HCT116 (cell line): ENCODE data around the gene RNF112. TPM values are rescaled to one million over a fixed set of nuclear protein-coding genes. Genes with fewer than 3 reads are reported as not detected.

Experiments
- ATAC-seq: fragments of 200-7000 bp; cut with Tn5 transposase; 2 replicates; pipeline ENCODE4 v1.9.1; 2020; ENCODE audit warnings: mild to moderate bottlenecking, moderate library complexity
- BruUV-seq: library from RNA; stranded (reverse); fragments of 400-500 nt; replicated peaks from 2 replicates; lab custom pipeline; 2021; lab: Mats Ljungman, UMichigan
- CTCF ChIA-PET: fragments of 300-600 bp; sonication (Branson Sonifier 250); formaldehyde crosslinking; loops from one replicate; lab custom pipeline; 2021; ENCODE audit warnings: antibody characterized with exemption; lab: Charles Lee
- POLR2A ChIA-PET: fragments of 300-600, 350-600 bp; sonication (Branson Sonifier 250); formaldehyde crosslinking; loops from one replicate; lab custom pipeline; 2021; ENCODE audit warnings: antibody characterized with exemption; lab: Charles Lee
- RAD21 ChIA-PET, 2 experiments: fragments of 300-600 bp; sonication (Branson Sonifier 250); formaldehyde crosslinking; loops; one replicate each; lab custom pipeline; 2023; ENCODE audit warnings: low total read pairs in 2 of 2; ENCODE audit not compliant: uncharacterized antibody in 2 of 2, unreplicated experiment in 2 of 2, low non-redundant PET in 1 of 2; lab: Charles Lee
- DNase-seq: peaks from one replicate; pipeline ENCODE4 v3.0.0-alpha.2; 2010; ENCODE audit warnings: low read depth, low spot score
- H2AFZ ChIP-seq: fragments of 200-600 bp; shearing (Covaris generic), sonication (generic); 2 replicates; pipeline ENCODE4 v1.6.1; 2017; ENCODE audit warnings: low read depth, mixed run types, mixed read lengths, antibody characterized with exemption, low read length; ENCODE audit not compliant: poor library complexity, severe bottlenecking
- H3K27ac ChIP-seq: 2 replicates; pipeline ENCODE4 v1.5.1; 2012; ENCODE audit warnings: low read depth, low read length
- H3K27me3 ChIP-seq: fragments of 200-600 bp; sonication (generic); 2 replicates; pipeline ENCODE4 v1.6.1; 2016; ENCODE audit warnings: mixed run types, low read length, mixed read lengths; ENCODE audit not compliant: insufficient read depth
- H3K36me3 ChIP-seq, 2 experiments: fragments of 200-500 bp in 1 of 2; fragments of 200-600 bp in 1 of 2; sonication (Bioruptor generic) in 1 of 2; sonication (generic) in 1 of 2; 2 replicates each; pipeline versions ENCODE4 v1.5.1 to v1.6.1; 2014 to 2016; ENCODE audit warnings: low read length in 2 of 2, inconsistent platforms in 1 of 2, mixed read lengths in 1 of 2, mixed run types in 1 of 2; ENCODE audit not compliant: insufficient read depth in 2 of 2, control insufficient read depth in 1 of 2
- H3K4me1 ChIP-seq, 2 experiments: fragments of 200-600 bp in 1 of 2; sonication (generic) in 1 of 2; 2 replicates each; pipeline versions ENCODE4 v1.5.1 to v1.6.1; 2012 to 2017; ENCODE audit warnings: low read length in 2 of 2, inconsistent platforms in 1 of 2, mild to moderate bottlenecking in 1 of 2, mixed read lengths in 1 of 2, mixed run types in 1 of 2, moderate library complexity in 1 of 2; ENCODE audit not compliant: insufficient read depth in 2 of 2, control insufficient read depth in 1 of 2
- H3K4me2 ChIP-seq: fragments of 200-600 bp; sonication (generic); 2 replicates; pipeline ENCODE4 v1.6.1; 2017; ENCODE audit warnings: mixed run types, low read length, mixed read lengths
- H3K4me3 ChIP-seq, 2 experiments: fragments of 200-600 bp in 1 of 2; sonication (generic) in 1 of 2; replicated peaks in 1 of 2; 2 replicates each; pipeline ENCODE4 v1.5.1; 2011 to 2016; ENCODE audit warnings: low read length in 2 of 2, control low read depth in 1 of 2, low read depth in 1 of 2, mild to moderate bottlenecking in 1 of 2, mixed read lengths in 1 of 2, mixed run types in 1 of 2
- H3K79me2 ChIP-seq: fragments of 200-600 bp; sonication (generic); 2 replicates; pipeline ENCODE4 v1.6.1; 2017; ENCODE audit warnings: mild to moderate bottlenecking, mixed run types, low read length, moderate library complexity, mixed read lengths; ENCODE audit not compliant: insufficient read depth
- H3K9ac ChIP-seq: fragments of 200-600 bp; sonication (generic); 2 replicates; pipeline ENCODE4 v1.6.1; 2016; ENCODE audit warnings: low read length, mixed read lengths
- H3K9me2 ChIP-seq: fragments of 200-600 bp; sonication (generic), shearing (Covaris generic); 2 replicates; pipeline ENCODE4 v1.6.1; 2017; ENCODE audit warnings: mixed run types, mild to moderate bottlenecking, moderate library complexity; ENCODE audit not compliant: insufficient read depth
- H3K9me3 ChIP-seq, 2 experiments: fragments of 200-500 bp in 1 of 2; fragments of 200-600 bp in 1 of 2; sonication (Bioruptor generic) in 1 of 2; sonication (generic) in 1 of 2; 2 replicates each; pipeline ENCODE4 v1.6.1; 2014 to 2017; ENCODE audit warnings: low read length in 2 of 2, mixed read lengths in 2 of 2, inconsistent platforms in 1 of 2, low read depth in 1 of 2, mild to moderate bottlenecking in 1 of 2, mixed run types in 1 of 2, moderate library complexity in 1 of 2; ENCODE audit not compliant: control insufficient read depth in 1 of 2, insufficient read depth in 1 of 2
- H4K20me1 ChIP-seq: fragments of 200-600 bp; sonication (generic), shearing (Covaris generic); 2 replicates; pipeline ENCODE4 v1.6.1; 2017; ENCODE audit warnings: mixed run types, mild to moderate bottlenecking, moderate library complexity; ENCODE audit not compliant: insufficient read depth
- ATF3 ChIP-seq: IDR thresholded peaks from 2 replicates; pipeline ENCODE4 v1.6.1; 2012
- CBX3 ChIP-seq: IDR thresholded peaks from 2 replicates; pipeline ENCODE4 v1.6.1; 2012; ENCODE audit warnings: low read depth
- CTCF ChIP-seq, 3 experiments: fragments of 200-600 bp in 1 of 3; sonication (generic) in 1 of 3; IDR thresholded peaks in 2 of 3; conservative IDR thresholded peaks in 1 of 3; 2 replicates each; pipeline ENCODE4 v1.5.1; 2012 to 2017; ENCODE audit warnings: low read depth in 2 of 3, low read length in 2 of 3, antibody characterized with exemption in 1 of 3, borderline replicate concordance in 1 of 3, control low read depth in 1 of 3, mild to moderate bottlenecking in 1 of 3, mixed read lengths in 1 of 3, mixed run types in 1 of 3, moderate library complexity in 1 of 3; ENCODE audit not compliant: insufficient read depth in 1 of 3
- EGR1 ChIP-seq: IDR thresholded peaks from 2 replicates; pipeline ENCODE4 v1.6.1; 2012; ENCODE audit warnings: low read depth
- ELF1 ChIP-seq: IDR thresholded peaks from 2 replicates; pipeline ENCODE4 v1.6.1; 2012; ENCODE audit warnings: low read depth, borderline replicate concordance
- FOSL1 ChIP-seq: IDR thresholded peaks from 2 replicates; pipeline ENCODE4 v1.6.1; 2012; ENCODE audit warnings: low read depth
- POLR2A ChIP-seq: IDR thresholded peaks from 2 replicates; pipeline ENCODE4 v1.7.0; 2011; ENCODE audit warnings: borderline replicate concordance; ENCODE audit not compliant: insufficient read depth, insufficient read length; ENCODE audit errors: extremely low read depth
- RAD21 ChIP-seq: IDR thresholded peaks from 2 replicates; pipeline ENCODE4 v1.6.1; 2012; ENCODE audit warnings: low read depth, mild to moderate bottlenecking
- SIN3A ChIP-seq: IDR thresholded peaks from 2 replicates; pipeline ENCODE4 v1.6.1; 2012; ENCODE audit warnings: low read depth
- YY1 ChIP-seq: IDR thresholded peaks from 2 replicates; pipeline ENCODE4 v1.6.1; 2011; ENCODE audit warnings: low read length, low read depth, moderate library complexity, mild to moderate bottlenecking; ENCODE audit not compliant: insufficient replicate concordance; ENCODE audit errors: extremely low read depth
- ZNF274 ChIP-seq: fragments of 200-500 bp; sonication (Bioruptor generic); IDR thresholded peaks from 2 replicates; pipeline ENCODE4 v1.6.1; 2014; ENCODE audit warnings: mild to moderate bottlenecking, low read depth, low read length, inconsistent platforms
- intact Hi-C: fragments of 100-400 bp; cut with micrococcal nuclease; formaldehyde crosslinking; loops from 2 replicates; pipeline ENCODE4 v1.10.0; 2022
- total RNA-seq: library from RNA; stranded (reverse); gene quantifications from one replicate; pipeline ENCODE4 v1.2.1, GENCODE V29; 2021; ENCODE audit not compliant: unreplicated experiment

RNF112 gene
- total RNA-seq, 1 experiment from 2014 or later: 0.98 TPM

- intact Hi-C loops: no loop called here
- Histone ChIP-seq H3K9me2 (no peaks in the 10 kb centered on the region), H3K27me3 (no peaks in the 10 kb centered on the region), H3K4me1 (peaks cover 9 to 16% of the 10 kb centered on the region in 2 experiments; a peak in 3 of 4 replicates)
- peak; percentile 64 for DNase-seq
- POLR2A ChIA-PET: interaction anchor here (1.7 kb wide), 1 partner anchor 32 kb away, joined by 6 read pairs; the partner anchor contains the start of gene MAPK7
- TF ChIP-seq YY1: peak; percentile 31
- TF ChIP-seq RAD21: no peak
- TF ChIP-seq FOSL1: peak; percentile 27; the same call in 1 of the 2 replicates
- peak; percentile 94 for TF ChIP-seq EGR1
- no peak for TF ChIP-seq POLR2A
- TF ChIP-seq, all 23 proteins: peak for 3
- Histone ChIP-seq H4K20me1 (no peaks in the 10 kb centered on the region), H3K4me2 (peak overlapping the region; percentile 64), H3K9ac (no peak overlapping the region), H3K79me2 (no peaks in the 10 kb centered on the region), H3K4me3 (peak overlapping the region in 1 of 2 experiments; percentile 0; a peak in 1 of 4 replicates), H3K36me3 (no peaks in the 10 kb centered on the region), H2AFZ (peak overlapping the region; percentile 7), H3K9me3 (no peaks in the 10 kb centered on the region), H3K27ac (0 out of 2 replicates have a peak overlapping the region, but pooled peaks have one; percentile 9)
- ChIA-PET CTCF (interaction anchor here (0.9 to 1.0 kb wide), 2 partner anchors 37 to 47 kb away, joined by 3 to 5 read pairs; partner anchors contain the start of gene B9D1), RAD21 (interaction anchor here in 1 of 2 experiments (1.0 kb wide), 1 partner anchor 31 kb away, joined by 3 read pairs; the partner anchor contains the start of gene MAPK7)
- peak; percentile 85 for ATAC-seq
- no TSS peak for BruUV-seq
Observed at GRCh38 chr17:19409509-19409908, 1.5 kb upstream of the RNF112 start.

GRCh38 chr17:19410091-19410490 lies 941 bp upstream of the RNF112 start:
- TF ChIP-seq EGR1: no peak
- no peak for TF ChIP-seq CBX3
- TF ChIP-seq ATF3: no peak
- TF ChIP-seq SIN3A: no peak
- no peak for TF ChIP-seq RAD21
- no peak for TF ChIP-seq ZNF274
- no peak for TF ChIP-seq ELF1
- TF ChIP-seq CTCF (IDR thresholded peaks at IDR 0.05 in 2 of 3, conservative IDR thresholded peaks at IDR 0.05 in 1 of 3; ENCODE audit: borderline replicate concordance in 1 of 3, insufficient read depth in 1 of 3, low read depth in 2 of 3, low read length in 2 of 3): no peak
- peak; percentile 28; the same call in 1 of the 2 replicates for ATAC-seq
- ChIA-PET RAD21 (interaction anchor here in 1 of 2 experiments (1.0 kb wide), 1 partner anchor 32 kb away, joined by 3 read pairs; the partner anchor contains the start of gene MAPK7), CTCF (interaction anchor here (0.9 to 1.0 kb wide), 2 partner anchors 37 to 47 kb away, joined by 3 to 5 read pairs; partner anchors contain the start of gene B9D1), POLR2A (interaction anchor here (1.7 kb wide), 1 partner anchor 32 kb away, joined by 6 read pairs; the partner anchor contains the start of gene MAPK7)
- Histone ChIP-seq H2AFZ (no peak overlapping the region), H4K20me1 (no peaks in the 10 kb centered on the region), H3K79me2 (no peaks in the 10 kb centered on the region), H3K27me3 (no peaks in the 10 kb centered on the region), H3K9ac (no peak overlapping the region), H3K9me2 (no peaks in the 10 kb centered on the region), H3K36me3 (no peaks in the 10 kb centered on the region), H3K27ac (0 out of 2 replicates have a peak overlapping the region, but pooled peaks have one; percentile 9), H3K4me1 (peaks cover 9 to 16% of the 10 kb centered on the region in 2 experiments; a peak in 3 of 4 replicates), H3K4me2 (peak overlapping the region; percentile 64), H3K4me3 (no peak overlapping the region), H3K9me3 (no peaks in the 10 kb centered on the region)
- no peak for DNase-seq
- no TSS peak for BruUV-seq
- intact Hi-C loops: no loop called here
